C4-2B (cell line): ENCODE data around the gene ANOS1.
"Not testable (repeated sequence)": the region's sequence is repeated elsewhere in the genome, so short reads cannot be mapped to it uniquely, and the experiment has no call there.

ENCODE experiments used
- H3K27ac ChIP-seq: fragments of 450-650 bp; 2 replicates; pipeline ENCODE4 v1.5.1; 2017
- ZFX ChIP-seq: fragments of 450-650 bp; IDR thresholded peaks from 2 replicates; pipeline ENCODE4 v1.6.1; 2017
- TF ChIP-seq, protein P1 (sequence below): fragments of 450-650 bp; conservative IDR thresholded peaks from 2 replicates; pipeline ENCODE4 v1.5.1; 2017; ENCODE audit warnings: mild to moderate bottlenecking

The ANOS1 gene

GRCh38 chrX:8576821-8577220 is 155.1 kb downstream of the ANOS1 start:
- TF ChIP-seq ZFX = no peak
- TF ChIP-seq, protein P1, sequence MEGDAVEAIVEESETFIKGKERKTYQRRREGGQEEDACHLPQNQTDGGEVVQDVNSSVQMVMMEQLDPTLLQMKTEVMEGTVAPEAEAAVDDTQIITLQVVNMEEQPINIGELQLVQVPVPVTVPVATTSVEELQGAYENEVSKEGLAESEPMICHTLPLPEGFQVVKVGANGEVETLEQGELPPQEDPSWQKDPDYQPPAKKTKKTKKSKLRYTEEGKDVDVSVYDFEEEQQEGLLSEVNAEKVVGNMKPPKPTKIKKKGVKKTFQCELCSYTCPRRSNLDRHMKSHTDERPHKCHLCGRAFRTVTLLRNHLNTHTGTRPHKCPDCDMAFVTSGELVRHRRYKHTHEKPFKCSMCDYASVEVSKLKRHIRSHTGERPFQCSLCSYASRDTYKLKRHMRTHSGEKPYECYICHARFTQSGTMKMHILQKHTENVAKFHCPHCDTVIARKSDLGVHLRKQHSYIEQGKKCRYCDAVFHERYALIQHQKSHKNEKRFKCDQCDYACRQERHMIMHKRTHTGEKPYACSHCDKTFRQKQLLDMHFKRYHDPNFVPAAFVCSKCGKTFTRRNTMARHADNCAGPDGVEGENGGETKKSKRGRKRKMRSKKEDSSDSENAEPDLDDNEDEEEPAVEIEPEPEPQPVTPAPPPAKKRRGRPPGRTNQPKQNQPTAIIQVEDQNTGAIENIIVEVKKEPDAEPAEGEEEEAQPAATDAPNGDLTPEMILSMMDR = no peak
- no peak overlapping the region for H3K27ac ChIP-seq

- TF ChIP-seq, protein P1 = no peak
- no peak for TF ChIP-seq ZFX
- H3K27ac ChIP-seq = no peak overlapping the region
Observed at GRCh38 chrX:8565729-8566128, 166.2 kb downstream of the ANOS1 start.

GRCh38 chrX:8548446-8548845 is 183.5 kb downstream of the ANOS1 start:
- no peak overlapping the region for H3K27ac ChIP-seq
- no peak for TF ChIP-seq ZFX
- TF ChIP-seq, protein P1 = no peak

DNA sequence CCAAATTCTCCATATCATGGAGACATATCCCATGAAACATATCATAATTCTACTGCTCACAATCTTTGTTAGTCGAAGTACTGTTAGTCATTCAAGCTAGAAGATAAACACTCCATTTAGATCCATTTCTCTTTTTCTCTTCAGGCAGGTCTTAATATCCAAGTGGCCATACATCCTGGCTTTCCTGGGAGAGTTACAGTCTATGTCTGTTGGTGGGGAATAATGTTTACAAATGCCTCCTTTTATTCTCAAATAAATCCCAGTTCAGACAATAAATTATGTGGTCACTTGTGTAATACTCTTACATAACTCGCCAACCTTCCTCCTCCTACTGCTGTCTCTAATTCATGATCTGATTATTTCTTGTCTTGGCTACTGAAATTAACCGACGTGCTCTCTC is 185.2 kb downstream of the ANOS1 start:
- H3K27ac ChIP-seq = no peak overlapping the region
- TF ChIP-seq ZFX = no peak
- TF ChIP-seq, protein P1 = no peak

DNA sequence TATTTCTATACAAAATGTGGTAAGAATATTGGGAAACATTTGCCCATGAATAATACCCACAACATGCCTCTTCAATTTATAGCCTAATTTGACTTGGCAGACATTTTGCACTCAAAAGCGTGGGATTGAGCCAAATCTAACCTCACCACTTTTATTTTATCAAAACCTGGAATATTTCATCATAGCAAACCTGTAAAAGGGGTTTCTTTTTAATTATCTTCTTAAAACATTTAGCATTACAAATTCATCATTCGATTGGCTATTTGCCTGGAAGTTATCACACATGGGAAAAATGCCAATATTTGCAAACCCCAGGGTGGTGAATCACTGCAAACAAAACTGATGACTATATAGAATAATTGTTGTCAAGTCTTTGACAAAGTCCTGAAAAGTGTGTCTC is 211.1 kb downstream of the ANOS1 start:
- H3K27ac ChIP-seq = no peak overlapping the region
- no peak for TF ChIP-seq ZFX
- TF ChIP-seq, protein P1 = no peak

- H3K27ac ChIP-seq = no peak overlapping the region
- no peak for TF ChIP-seq ZFX
- TF ChIP-seq, protein P1 = no peak
Observed at GRCh38 chrX:8520178-8520577, 211.8 kb downstream of the ANOS1 start.

GRCh38 chrX:8504451-8504850 is 227.5 kb downstream of the ANOS1 start:
- H3K27ac ChIP-seq = no peak overlapping the region
- TF ChIP-seq, protein P1 = no peak
- TF ChIP-seq ZFX = no peak

GRCh38 chrX:8502101-8502500 is 229.8 kb downstream of the ANOS1 start:
- not testable (repeated sequence) for H3K27ac ChIP-seq
